DMS153 treated with DMSO at 0.1 percent for 48 hours (cell line): Measurements from ENCODE around the gene SPANXA1.
"Not testable (repeated sequence)": the region's sequence is repeated elsewhere in the genome, so short reads cannot be mapped to it uniquely, and the experiment has no call there.

ENCODE experiments used
- DNase-seq: peaks from one replicate; lab custom pipeline; 2025; ENCODE audit not compliant: unreplicated experiment; lab: John Stamatoyannopoulos, UW

SPANXA1 gene, protein sequence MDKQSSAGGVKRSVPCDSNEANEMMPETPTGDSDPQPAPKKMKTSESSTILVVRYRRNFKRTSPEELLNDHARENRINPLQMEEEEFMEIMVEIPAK

DNA sequence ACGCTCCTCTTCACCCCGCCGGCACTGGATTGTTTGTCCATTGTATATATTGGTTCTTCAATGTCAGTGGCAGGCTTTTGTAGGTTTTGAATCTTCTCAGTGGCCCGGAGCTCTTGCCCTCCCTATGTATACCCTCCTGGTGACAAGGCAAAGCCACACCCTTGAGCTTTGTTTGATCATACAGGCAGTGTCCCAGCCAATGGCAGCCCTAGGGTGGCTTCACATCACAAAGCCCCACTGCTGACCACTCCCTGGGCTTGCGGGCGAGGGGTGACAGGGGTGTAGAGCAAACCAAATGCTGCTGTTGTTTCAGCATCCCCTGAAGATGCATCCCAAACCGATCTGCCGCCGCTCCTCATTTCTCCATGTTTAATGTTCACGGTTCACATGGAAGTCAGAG lies at the start of gene SPANXA1:
Gene SPANXA1 (minus strand): TSS at position 101 of the 400 bp plus-strand sequence. CDS start 60 bp downstream, at position 41.
- DNase-seq: not testable (repeated sequence)

DNA sequence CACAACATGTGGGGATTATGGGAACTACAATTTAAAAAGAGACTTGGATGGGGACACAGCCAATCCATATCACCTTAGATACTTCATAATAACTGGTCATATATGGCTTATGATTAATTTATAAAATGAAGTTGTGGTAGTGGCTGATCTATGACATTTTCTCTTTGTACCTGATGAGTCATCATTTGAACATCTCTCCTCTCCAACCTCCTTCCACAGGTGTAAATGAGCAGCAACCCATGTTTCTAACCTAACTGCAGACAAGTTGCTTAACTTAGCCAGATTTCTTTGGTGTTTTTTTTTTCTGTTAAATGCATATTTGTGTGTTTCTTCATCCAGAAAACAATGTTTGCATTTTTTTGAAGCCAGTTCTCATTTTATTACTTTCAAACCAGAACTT lies 47.6 kb upstream of the SPANXA1 start:
- DNase-seq: no peak

DNA sequence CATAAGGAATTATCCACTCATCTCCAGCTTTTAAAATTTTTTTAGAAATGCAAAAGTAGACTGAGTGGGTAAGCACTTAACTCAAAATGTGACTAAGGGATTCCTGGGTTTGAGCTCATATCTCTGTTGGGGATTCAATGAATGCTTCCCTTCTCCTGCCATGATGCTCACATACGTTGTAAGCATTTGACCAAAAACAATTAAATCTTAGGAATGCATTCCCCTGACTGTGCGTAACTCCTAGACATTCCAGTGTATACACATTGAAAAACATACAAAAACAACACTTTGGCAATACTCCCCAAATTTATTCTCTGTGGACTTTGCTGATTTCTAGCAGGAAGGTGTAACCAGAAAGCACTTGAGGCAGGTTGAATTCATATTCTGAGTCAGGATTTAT lies 34.8 kb upstream of the SPANXA1 start:
- DNase-seq: no peak

DNA sequence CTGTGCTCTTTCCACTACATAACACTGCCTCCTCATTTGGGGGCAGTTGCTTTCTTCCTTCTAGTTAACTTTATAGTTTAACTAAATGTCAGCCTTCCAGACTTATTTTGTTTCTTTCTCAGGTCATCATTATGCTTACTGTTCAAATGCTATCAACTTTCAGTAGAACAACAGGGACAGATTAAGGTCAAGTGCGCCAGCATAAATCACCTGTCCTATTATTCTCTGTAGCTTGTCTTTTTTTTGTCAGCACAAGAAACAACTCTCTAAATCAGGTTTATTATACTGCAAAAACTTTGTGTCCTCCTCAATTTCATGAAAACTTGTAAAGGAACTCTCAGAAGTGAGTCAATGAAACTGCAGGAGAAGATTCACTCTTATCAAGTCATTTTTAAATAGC lies 24.6 kb upstream of the SPANXA1 start:
- no peak for DNase-seq

DNA sequence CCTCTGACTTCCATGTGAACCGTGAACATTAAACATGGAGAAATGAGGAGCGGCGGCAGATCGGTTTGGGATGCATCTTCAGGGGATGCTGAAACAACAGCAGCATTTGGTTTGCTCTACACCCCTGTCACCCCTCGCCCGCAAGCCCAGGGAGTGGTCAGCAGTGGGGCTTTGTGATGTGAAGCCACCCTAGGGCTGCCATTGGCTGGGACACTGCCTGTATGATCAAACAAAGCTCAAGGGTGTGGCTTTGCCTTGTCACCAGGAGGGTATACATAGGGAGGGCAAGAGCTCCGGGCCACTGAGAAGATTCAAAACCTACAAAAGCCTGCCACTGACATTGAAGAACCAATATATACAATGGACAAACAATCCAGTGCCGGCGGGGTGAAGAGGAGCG lies 4.9 kb upstream of the SPANXA1 start, which contains the start of gene SPANXA2:
Gene SPANXA2 (plus strand): TSS at position 301 of the 400 bp plus-strand sequence. CDS start 60 bp downstream, at position 361.
- DNase-seq: not testable (repeated sequence)

DNA sequence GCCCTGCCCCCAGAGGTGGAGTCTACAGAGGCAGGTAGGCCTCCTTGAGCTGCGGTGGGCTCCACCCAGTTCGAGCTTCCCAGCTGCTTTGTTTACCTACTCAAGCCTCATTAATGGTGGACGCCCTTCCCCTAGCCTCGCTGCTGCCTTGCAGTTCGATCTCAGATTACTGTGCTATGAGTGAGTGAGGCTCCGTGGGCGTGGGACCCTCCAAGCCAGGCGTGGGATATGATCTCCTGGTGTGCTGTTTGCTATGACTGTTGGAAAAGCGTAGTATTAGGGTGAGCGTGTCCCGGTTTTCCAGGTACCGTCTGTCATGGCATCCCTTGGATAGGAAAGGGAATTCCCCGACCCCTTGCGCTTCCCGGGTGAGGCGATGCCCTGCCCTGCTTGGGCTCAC lies 42.0 kb downstream of the SPANXA1 start:
- not testable (repeated sequence) for DNase-seq
